HL-60 (cell line): ENCODE measurements around the gene HSD17B1.
"Not testable (repeated sequence)": the region's sequence is repeated elsewhere in the genome, so short reads cannot be mapped to it uniquely, and the experiment has no call there.

Experiments
- DNase-seq, 2 experiments: peaks; one replicate each; pipeline ENCODE4 v3.0.0-alpha.2; 2010 to 2020; ENCODE audit warnings: low read depth in 1 of 2, low spot score in 1 of 2
- H3K27ac ChIP-seq: fragments of 250-450 bp; sonication (Bioruptor Pico); replicated peaks from 2 replicates; pipeline ENCODE4 v1.5.1; 2020; ENCODE audit warnings: mild to moderate bottlenecking, moderate library complexity
- H3K27me3 ChIP-seq: fragments of 250-450 bp; sonication (Bioruptor Pico); 2 replicates; pipeline ENCODE4 v1.5.1; 2021; ENCODE audit warnings: mild to moderate bottlenecking, moderate library complexity; ENCODE audit not compliant: insufficient read depth, poor library complexity, severe bottlenecking
- H3K4me3 ChIP-seq: replicated peaks from 2 replicates; pipeline ENCODE4 v1.5.1; 2011; ENCODE audit warnings: mild to moderate bottlenecking, control low read depth, low read length; ENCODE audit not compliant: insufficient read depth
- GABPA ChIP-seq: IDR thresholded peaks from 2 replicates; pipeline ENCODE4 v1.6.1; 2012; ENCODE audit warnings: low read depth
- POLR2AphosphoS5 ChIP-seq: IDR thresholded peaks from 2 replicates; pipeline ENCODE4 v1.6.1; 2012; ENCODE audit warnings: low read depth
- SPI1 ChIP-seq: IDR thresholded peaks from 2 replicates; pipeline ENCODE4 v1.6.1; 2012; ENCODE audit warnings: low read depth, mild to moderate bottlenecking, borderline replicate concordance
- long read RNA-seq: library from polyadenylated mRNA; unstranded; transcript quantifications from one replicate; pipeline ENCODE4 v2.0.0, GENCODE V29; 2020
- TF ChIP-seq, protein P1 (sequence below): IDR thresholded peaks from 2 replicates; pipeline ENCODE4 v1.6.1; 2012; ENCODE audit warnings: low read depth; ENCODE audit not compliant: insufficient replicate concordance
- TF ChIP-seq, protein P2 (sequence below): IDR thresholded peaks from one replicate; pipeline ENCODE4 v1.5.1; 2011; ENCODE audit warnings: low read length, control low read depth, inconsistent platforms; ENCODE audit not compliant: insufficient read depth

HSD17B1 gene, protein sequence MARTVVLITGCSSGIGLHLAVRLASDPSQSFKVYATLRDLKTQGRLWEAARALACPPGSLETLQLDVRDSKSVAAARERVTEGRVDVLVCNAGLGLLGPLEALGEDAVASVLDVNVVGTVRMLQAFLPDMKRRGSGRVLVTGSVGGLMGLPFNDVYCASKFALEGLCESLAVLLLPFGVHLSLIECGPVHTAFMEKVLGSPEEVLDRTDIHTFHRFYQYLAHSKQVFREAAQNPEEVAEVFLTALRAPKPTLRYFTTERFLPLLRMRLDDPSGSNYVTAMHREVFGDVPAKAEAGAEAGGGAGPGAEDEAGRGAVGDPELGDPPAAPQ
- long read RNA-seq, partial matches to known transcripts: 0 of 1 reads
- long read RNA-seq, other reads (novel, unspliced or antisense): 1 of 1 reads

DNA sequence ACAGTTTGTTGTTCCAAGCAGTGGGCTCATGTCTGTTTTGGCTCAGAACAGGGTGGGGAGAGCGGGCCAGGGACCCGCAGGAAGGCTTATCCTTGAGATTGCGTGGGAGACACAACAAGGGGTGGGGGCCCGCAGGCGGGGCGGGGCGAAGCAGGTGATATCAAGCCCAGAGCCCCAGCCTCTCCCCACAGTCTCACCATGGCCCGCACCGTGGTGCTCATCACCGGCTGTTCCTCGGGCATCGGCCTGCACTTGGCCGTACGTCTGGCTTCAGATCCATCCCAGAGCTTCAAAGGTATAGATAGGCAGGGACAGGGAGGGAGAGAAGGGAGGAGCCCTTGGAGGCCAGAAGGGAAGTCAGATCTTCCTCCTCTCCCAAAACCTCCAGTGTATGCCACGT lies at the start of gene HSD17B1:
Gene HSD17B1, plus strand, starts transcription at position 188 of the 400 bp plus-strand sequence. Its CDS starts 11 bp downstream, at position 199.
- H3K27me3 ChIP-seq, DNase-seq, H3K27ac ChIP-seq, H3K4me3 ChIP-seq: not testable (repeated sequence)

DNA sequence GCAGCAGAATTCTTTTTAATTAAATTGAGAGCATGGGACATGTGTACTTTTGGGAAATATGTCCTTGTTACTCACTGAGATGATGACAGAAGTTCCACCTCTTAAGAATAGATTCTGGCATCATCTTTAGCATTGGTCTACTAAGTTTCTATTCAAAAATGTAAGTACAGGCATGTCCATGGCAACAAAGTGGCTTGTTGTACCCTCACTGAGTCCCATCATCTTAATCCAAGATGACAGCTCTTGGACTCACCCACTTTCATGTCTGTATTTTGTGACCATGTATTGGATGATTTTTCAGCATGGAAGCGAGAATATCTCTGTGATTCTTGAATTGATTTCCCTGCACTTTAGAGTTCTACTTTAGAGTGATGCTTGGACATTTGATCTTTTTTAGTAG lies 49.8 kb upstream of the HSD17B1 start:
- no peak for DNase-seq
- Histone ChIP-seq H3K4me3 (no peak overlapping the region), H3K27ac (no peak overlapping the region), H3K27me3 (no peaks in the 10 kb centered on the region)
- TF ChIP-seq, protein P1, sequence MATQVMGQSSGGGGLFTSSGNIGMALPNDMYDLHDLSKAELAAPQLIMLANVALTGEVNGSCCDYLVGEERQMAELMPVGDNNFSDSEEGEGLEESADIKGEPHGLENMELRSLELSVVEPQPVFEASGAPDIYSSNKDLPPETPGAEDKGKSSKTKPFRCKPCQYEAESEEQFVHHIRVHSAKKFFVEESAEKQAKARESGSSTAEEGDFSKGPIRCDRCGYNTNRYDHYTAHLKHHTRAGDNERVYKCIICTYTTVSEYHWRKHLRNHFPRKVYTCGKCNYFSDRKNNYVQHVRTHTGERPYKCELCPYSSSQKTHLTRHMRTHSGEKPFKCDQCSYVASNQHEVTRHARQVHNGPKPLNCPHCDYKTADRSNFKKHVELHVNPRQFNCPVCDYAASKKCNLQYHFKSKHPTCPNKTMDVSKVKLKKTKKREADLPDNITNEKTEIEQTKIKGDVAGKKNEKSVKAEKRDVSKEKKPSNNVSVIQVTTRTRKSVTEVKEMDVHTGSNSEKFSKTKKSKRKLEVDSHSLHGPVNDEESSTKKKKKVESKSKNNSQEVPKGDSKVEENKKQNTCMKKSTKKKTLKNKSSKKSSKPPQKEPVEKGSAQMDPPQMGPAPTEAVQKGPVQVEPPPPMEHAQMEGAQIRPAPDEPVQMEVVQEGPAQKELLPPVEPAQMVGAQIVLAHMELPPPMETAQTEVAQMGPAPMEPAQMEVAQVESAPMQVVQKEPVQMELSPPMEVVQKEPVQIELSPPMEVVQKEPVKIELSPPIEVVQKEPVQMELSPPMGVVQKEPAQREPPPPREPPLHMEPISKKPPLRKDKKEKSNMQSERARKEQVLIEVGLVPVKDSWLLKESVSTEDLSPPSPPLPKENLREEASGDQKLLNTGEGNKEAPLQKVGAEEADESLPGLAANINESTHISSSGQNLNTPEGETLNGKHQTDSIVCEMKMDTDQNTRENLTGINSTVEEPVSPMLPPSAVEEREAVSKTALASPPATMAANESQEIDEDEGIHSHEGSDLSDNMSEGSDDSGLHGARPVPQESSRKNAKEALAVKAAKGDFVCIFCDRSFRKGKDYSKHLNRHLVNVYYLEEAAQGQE: no peak
- no peak for TF ChIP-seq GABPA
- no peak for TF ChIP-seq POLR2AphosphoS5
- no peak for TF ChIP-seq SPI1
- TF ChIP-seq, protein P2, sequence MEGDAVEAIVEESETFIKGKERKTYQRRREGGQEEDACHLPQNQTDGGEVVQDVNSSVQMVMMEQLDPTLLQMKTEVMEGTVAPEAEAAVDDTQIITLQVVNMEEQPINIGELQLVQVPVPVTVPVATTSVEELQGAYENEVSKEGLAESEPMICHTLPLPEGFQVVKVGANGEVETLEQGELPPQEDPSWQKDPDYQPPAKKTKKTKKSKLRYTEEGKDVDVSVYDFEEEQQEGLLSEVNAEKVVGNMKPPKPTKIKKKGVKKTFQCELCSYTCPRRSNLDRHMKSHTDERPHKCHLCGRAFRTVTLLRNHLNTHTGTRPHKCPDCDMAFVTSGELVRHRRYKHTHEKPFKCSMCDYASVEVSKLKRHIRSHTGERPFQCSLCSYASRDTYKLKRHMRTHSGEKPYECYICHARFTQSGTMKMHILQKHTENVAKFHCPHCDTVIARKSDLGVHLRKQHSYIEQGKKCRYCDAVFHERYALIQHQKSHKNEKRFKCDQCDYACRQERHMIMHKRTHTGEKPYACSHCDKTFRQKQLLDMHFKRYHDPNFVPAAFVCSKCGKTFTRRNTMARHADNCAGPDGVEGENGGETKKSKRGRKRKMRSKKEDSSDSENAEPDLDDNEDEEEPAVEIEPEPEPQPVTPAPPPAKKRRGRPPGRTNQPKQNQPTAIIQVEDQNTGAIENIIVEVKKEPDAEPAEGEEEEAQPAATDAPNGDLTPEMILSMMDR: no peak

DNA sequence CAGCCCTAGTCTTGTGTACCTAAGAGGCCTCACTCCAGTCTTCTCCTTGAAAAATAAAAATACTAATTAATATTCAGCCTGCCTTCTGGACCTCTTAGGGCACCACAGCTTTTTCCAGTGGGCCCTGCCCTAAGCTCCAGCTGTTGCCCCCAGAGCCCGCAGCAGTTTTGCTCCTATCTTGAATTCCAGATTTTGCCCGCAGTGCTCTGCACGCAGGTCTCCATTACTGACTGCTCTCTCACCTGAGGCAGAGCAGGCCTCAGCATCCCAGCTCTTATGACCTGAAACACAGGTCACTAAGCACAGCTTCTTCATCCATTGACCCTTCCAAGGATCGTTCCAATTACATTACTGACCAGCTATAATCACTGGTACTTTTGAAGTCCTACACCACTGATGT lies 45.1 kb upstream of the HSD17B1 start:
- Histone ChIP-seq H3K4me3 (no peak overlapping the region), H3K27ac (no peak overlapping the region), H3K27me3 (no peaks in the 10 kb centered on the region)
- no peak for DNase-seq
- TF ChIP-seq, protein P1: no peak
- TF ChIP-seq SPI1 (no peak), POLR2AphosphoS5 (no peak), GABPA (no peak)
- TF ChIP-seq, protein P2: no peak

DNA sequence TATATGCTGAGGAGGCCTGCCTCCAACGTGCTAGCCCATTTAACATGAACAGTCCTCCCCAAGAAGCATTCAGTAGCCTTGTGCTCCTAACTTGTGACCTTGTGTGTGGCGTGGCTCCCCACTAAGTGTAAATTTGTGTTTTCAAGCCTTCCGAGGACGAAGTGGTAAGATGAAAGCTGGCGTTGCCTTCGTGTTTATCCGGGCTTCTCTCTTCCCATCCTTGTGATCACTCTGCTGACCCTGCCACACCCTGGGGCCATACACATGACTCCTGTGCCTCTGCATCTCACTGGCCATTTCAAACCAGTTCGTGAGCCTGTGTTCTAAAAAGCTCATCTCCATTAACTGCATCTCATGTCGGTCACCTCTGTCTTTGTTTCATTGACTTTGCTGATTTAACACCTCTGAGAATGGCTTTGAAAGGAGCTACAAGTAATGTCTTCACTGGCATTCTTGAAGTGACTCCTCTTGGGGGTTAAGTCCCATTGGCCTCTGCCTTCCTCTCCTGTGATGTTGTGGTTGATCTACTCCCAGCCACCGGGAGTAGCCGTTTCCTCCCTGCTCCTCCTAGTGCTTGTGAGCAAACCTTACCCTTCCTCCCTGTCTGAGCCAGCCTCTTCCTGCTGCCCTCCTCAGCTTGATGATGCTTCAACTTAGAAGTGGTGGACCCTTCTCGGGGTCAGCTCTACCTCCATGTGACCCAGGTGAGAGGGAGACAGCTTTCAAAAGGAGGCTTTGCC lies 44.1 kb upstream of the HSD17B1 start:
- no peaks in the 10 kb centered on the region for H3K27me3 ChIP-seq
- no peak overlapping the region for H3K27ac ChIP-seq
- TF ChIP-seq SPI1 (no peak), POLR2AphosphoS5 (no peak), GABPA (no peak)
- TF ChIP-seq, protein P1: no peak
- TF ChIP-seq, protein P2: no peak
- H3K4me3 ChIP-seq: no peak overlapping the region
- no peak for DNase-seq
